Measurements from ENCODE around the gene OSGIN1. TPM values are rescaled to one million over a fixed set of nuclear protein-coding genes. Genes with fewer than 3 reads are reported as not detected.
"Not testable (repeated sequence)": the region's sequence is repeated elsewhere in the genome, so short reads cannot be mapped to it uniquely, and the experiment has no call there.

Gene OSGIN1
- total RNA-seq, 1 donor from 2014 or later: 3.7 TPM

- H3K4me3 ChIP-seq (ENCODE audit: low read depth, low read length): no peak overlapping the region
- no peak for DNase-seq (ENCODE audit: low read depth)
- no peak for TF ChIP-seq CTCF (conservative IDR thresholded peaks at IDR 0.05; ENCODE audit: low read depth, low read length)
Observed at GRCh38 chr16:83947642-83948234, 5.3 kb upstream of the OSGIN1 start.

- H3K4me3 ChIP-seq (ENCODE audit: low read depth, low read length): no peak overlapping the region
- no peak for TF ChIP-seq CTCF (conservative IDR thresholded peaks at IDR 0.05; ENCODE audit: low read depth, low read length)
- DNase-seq (ENCODE audit: low read depth): no peak
Observed at GRCh38 chr16:83948914-83949723, 3.9 kb upstream of the OSGIN1 start.

GRCh38 chr16:83949724-83950001 lies 3.4 kb upstream of the OSGIN1 start:
- no peak for DNase-seq (ENCODE audit: low read depth)
- no peak for TF ChIP-seq CTCF (conservative IDR thresholded peaks at IDR 0.05; ENCODE audit: low read depth, low read length)
- no peak overlapping the region for H3K4me3 ChIP-seq (ENCODE audit: low read depth, low read length)

GRCh38 chr16:83950862-83951399 lies 2.1 kb upstream of the OSGIN1 start:
- not testable (repeated sequence) for DNase-seq (ENCODE audit: low read depth); H3K4me3 ChIP-seq (ENCODE audit: low read depth, low read length)

GRCh38 chr16:83951544-83951943 lies 1.5 kb upstream of the OSGIN1 start:
- DNase-seq (ENCODE audit: low read depth): no peak
- no peak for TF ChIP-seq CTCF (conservative IDR thresholded peaks at IDR 0.05; ENCODE audit: low read depth, low read length)
- H3K4me3 ChIP-seq (ENCODE audit: low read depth, low read length): no peak overlapping the region

GRCh38 chr16:83952587-83952939 lies 477 bp upstream of the OSGIN1 start:
- TF ChIP-seq CTCF (conservative IDR thresholded peaks at IDR 0.05; ENCODE audit: low read depth, low read length): no peak
- DNase-seq (ENCODE audit: low read depth): peak; percentile 23
- peak overlapping the region; percentile 91 for H3K4me3 ChIP-seq (ENCODE audit: low read depth, low read length)

GRCh38 chr16:83953796-83954576 lies 946 bp downstream of the OSGIN1 start:
- peak; percentile 76 for TF ChIP-seq CTCF (conservative IDR thresholded peaks at IDR 0.05; ENCODE audit: low read depth, low read length)
- peak; percentile 16 for DNase-seq (ENCODE audit: low read depth)
- H3K4me3 ChIP-seq (ENCODE audit: low read depth, low read length): peak overlapping the region; percentile 91
